Aorta (tissue), 5 donors: ENCODE results near the gene AQR. TPM values are rescaled to one million over a fixed set of nuclear protein-coding genes. Genes with fewer than 3 reads are reported as not detected.

Experiments used
- ATAC-seq: fragments of 200-7000 bp; cut with Tn5 transposase; one replicate; pipeline ENCODE4 v1.9.1; 2022; ENCODE audit warnings: moderate library complexity; ENCODE audit not compliant: low FRiP score
- DNase-seq, 2 donors: peaks; one replicate each; pipeline ENCODE4 v3.0.0-alpha.2; 2020
- H3K27ac ChIP-seq, 2 donors: one replicate each; pipeline ENCODE4 v1.5.1; 2013; ENCODE audit warnings: low read length in 2 of 2, mild to moderate bottlenecking in 2 of 2, moderate library complexity in 2 of 2, control low read depth in 1 of 2, inconsistent platforms in 1 of 2, low read depth in 1 of 2
- H3K27me3 ChIP-seq, 2 donors: one replicate each; pipeline ENCODE4 v1.6.1; 2013; ENCODE audit warnings: control low read depth in 1 of 2, low read length in 1 of 2, mild to moderate bottlenecking in 1 of 2, moderate library complexity in 1 of 2; ENCODE audit not compliant: insufficient read depth in 2 of 2, control insufficient read depth in 1 of 2
- H3K36me3 ChIP-seq, 2 donors: one replicate each; pipeline ENCODE4 v1.6.1; 2013; ENCODE audit warnings: control low read depth in 1 of 2, low read length in 1 of 2, mild to moderate bottlenecking in 1 of 2; ENCODE audit not compliant: insufficient read depth in 2 of 2, control insufficient read depth in 1 of 2
- H3K4me1 ChIP-seq, 2 donors: one replicate each; pipeline ENCODE4 v1.6.1; 2013; ENCODE audit warnings: low read length in 2 of 2, control low read depth in 1 of 2, mild to moderate bottlenecking in 1 of 2, moderate library complexity in 1 of 2; ENCODE audit not compliant: insufficient read depth in 2 of 2, control insufficient read depth in 1 of 2
- H3K4me3 ChIP-seq, 2 donors: one replicate each; pipeline ENCODE4 v1.5.1; 2013; ENCODE audit warnings: low read length in 2 of 2, control low read depth in 1 of 2, mild to moderate bottlenecking in 1 of 2
- H3K9me3 ChIP-seq: one replicate; pipeline ENCODE4 v1.6.1; 2013; ENCODE audit warnings: mild to moderate bottlenecking, low read length; ENCODE audit not compliant: control insufficient read depth
- WGBS, 2 donors: extraction: QIAGEN DNeasy Blood & Tissue Kit; methylation state at CpG; one replicate each; pipeline ENCODE4 v1.1.7; 2013; 5-methylcytosine and 5-hydroxymethylcytosine counted together
- intact Hi-C, 2 donors: fragments of 100-400 bp; cut with DNase I; formaldehyde crosslinking; loops; one replicate each; pipeline versions ENCODE4 v1.14.2 to v1.15.0; 2022
- polyA plus RNA-seq, 2 donors: library from polyadenylated mRNA; stranded (reverse); fragments of 200-250 nt; gene quantifications; one replicate each; pipeline ENCODE4 v1.2.3, GENCODE V29; 2013
- total RNA-seq, 2 donors: library from RNA; stranded (reverse); fragmentation: NEBNext Ultra II Directional; extraction: Animal tissue kit (Norgen Biotek cat#: 25700); gene quantifications; one replicate each; pipeline ENCODE4 v1.2.1, GENCODE V29; 2021
- donor health status: healthy with polysubstance abuse.
- donor health status: Bipolar disorder and iron deficiency.
- donor health status: DM: no; HTN: no; CAD: no.
- donor health status: DM: no; HTN: no; CAD: no.
- donor health status: DM: yes; HTN: yes; CAD: no.

Gene AQR
- total and polyA plus RNA-seq, 4 donors = 3.8 to 28.9 (median 19.8) TPM

GRCh38 chr15:34802371-34802770 is 167.2 kb downstream of the AQR start:
- WGBS, 2 donors = 98 to 100% methylated on average over 1 of the region's 1 CpG
- H3K4me1 ChIP-seq = peaks cover 0 to 5% of the 10 kb centered on the region in 2 donors
- ATAC-seq = no peak
- H3K27ac ChIP-seq = no peak overlapping the region
- no peak overlapping the region for H3K4me3 ChIP-seq
- no peaks in the 10 kb centered on the region for H3K9me3 ChIP-seq
- no peaks in the 10 kb centered on the region for H3K27me3 ChIP-seq
- intact Hi-C loops = no loop called here
- no peak for DNase-seq
- H3K36me3 ChIP-seq = no peaks in the 10 kb centered on the region

Other genes starting within 250 kb of the AQR start
- gene GJD2, start 214.7 kb downstream of the AQR start, total RNA-seq = under 1 TPM in 1 of 2 donors, not detected in 1; 0.13 TPM
- not detected for gene GJD2, start 214.7 kb downstream of the AQR start, polyA plus RNA-seq
- gene ACTC1, start 174.2 kb downstream of the AQR start, total RNA-seq = 1,000 to 10,000 TPM in 1 of 2 donors, 100 to 1,000 TPM in 1; 107 to 2,067 TPM
- gene ACTC1, start 174.2 kb downstream of the AQR start, polyA plus RNA-seq = 10 to 100 TPM; 28.6 to 35.8 TPM
- gene ZNF770, start 18.5 kb upstream of the AQR start, total RNA-seq = 10 to 100 TPM; 25.5 to 25.8 TPM
- gene ZNF770, start 18.5 kb upstream of the AQR start, polyA plus RNA-seq = 1 to 10 TPM; 7.4 to 8.3 TPM
- 1 to 10 TPM; 1.2 to 1.5 TPM for gene NANOGP8, start 115.6 kb upstream of the AQR start, total RNA-seq
- not detected for gene NANOGP8, start 115.6 kb upstream of the AQR start, polyA plus RNA-seq